ENCODE results near the gene RIOK3.
"Not testable (repeated sequence)": the region's sequence is repeated elsewhere in the genome, so short reads cannot be mapped to it uniquely, and the experiment has no call there.

RIOK3 gene

GRCh38 chr18:23452728-23453679 lies at the start of gene RIOK3:
RIOK3 (plus strand) TSS chr18:23453287; CDS start chr18:23453440, 153 bp downstream.
- DNase-seq, result peak; percentile 98

GRCh38 chr18:23403310-23403709 lies 49.8 kb upstream of the RIOK3 start:
- no peak for DNase-seq

GRCh38 chr18:23405636-23406035 lies 47.5 kb upstream of the RIOK3 start:
- no peak for DNase-seq

GRCh38 chr18:23406271-23406787 lies 46.8 kb upstream of the RIOK3 start:
- no peak for DNase-seq

GRCh38 chr18:23412351-23412964 lies 40.6 kb upstream of the RIOK3 start:
- DNase-seq, result no peak

- DNase-seq, result no peak
Observed at GRCh38 chr18:23415515-23415914, 37.6 kb upstream of the RIOK3 start.

- no peak for DNase-seq
Observed at GRCh38 chr18:23416298-23416697, 36.8 kb upstream of the RIOK3 start.

- no peak for DNase-seq
Observed at GRCh38 chr18:23421277-23421676, 31.8 kb upstream of the RIOK3 start.

- DNase-seq, result peak; percentile 64
Observed at GRCh38 chr18:23422751-23423418, 30.2 kb upstream of the RIOK3 start.

- DNase-seq, result no peak
Observed at GRCh38 chr18:23424616-23425015, 28.5 kb upstream of the RIOK3 start.

- no peak for DNase-seq
Observed at GRCh38 chr18:23428821-23429220, 24.3 kb upstream of the RIOK3 start.

GRCh38 chr18:23429538-23429937 lies 23.5 kb upstream of the RIOK3 start:
- DNase-seq, result not testable (repeated sequence)

- no peak for DNase-seq
Observed at GRCh38 chr18:23433360-23433759, 19.7 kb upstream of the RIOK3 start.

- DNase-seq, result peak; percentile 89
Observed at GRCh38 chr18:23437357-23438045, 15.6 kb upstream of the RIOK3 start.

GRCh38 chr18:23438046-23438377 lies 15.1 kb upstream of the RIOK3 start:
- no peak for DNase-seq

GRCh38 chr18:23438608-23439366 lies 14.3 kb upstream of the RIOK3 start:
- no peak for DNase-seq

- no peak for DNase-seq
Observed at GRCh38 chr18:23440131-23440530, 13.0 kb upstream of the RIOK3 start.

GRCh38 chr18:23442958-23443357 lies 10.1 kb upstream of the RIOK3 start:
- DNase-seq, result no peak

- DNase-seq, result no peak
Observed at GRCh38 chr18:23448291-23448690, 4.8 kb upstream of the RIOK3 start.

- no peak for DNase-seq
Observed at GRCh38 chr18:23450022-23450421, 3.1 kb upstream of the RIOK3 start.

GRCh38 chr18:23451011-23451410 lies 2.1 kb upstream of the RIOK3 start:
- DNase-seq, result no peak

GRCh38 chr18:23451491-23451890 lies 1.6 kb upstream of the RIOK3 start:
- DNase-seq, result no peak

Measured in right hindlimb (tissue), 1 donor.